ENCODE data around the gene RAP1A.

The RAP1A gene

DNA sequence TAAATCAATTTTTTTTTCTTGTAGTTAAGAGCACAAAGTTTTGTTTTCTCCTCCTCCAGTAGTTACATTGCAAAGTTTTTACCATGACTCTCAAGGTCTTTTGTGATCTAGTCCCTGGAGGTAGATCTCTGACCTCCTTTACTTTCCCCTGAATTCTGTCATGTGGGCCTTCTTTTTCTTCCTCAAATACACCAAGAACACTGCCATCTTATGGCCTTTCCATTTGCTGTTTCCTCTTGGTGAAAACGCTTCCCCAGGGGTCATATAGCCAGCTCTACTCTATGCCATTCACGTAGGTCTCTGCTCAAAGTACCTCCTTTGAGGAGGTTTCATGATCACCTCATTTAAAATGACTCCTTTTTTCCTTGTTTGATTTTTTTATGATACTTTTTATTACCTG lies 138.8 kb downstream of the RAP1A start:
- no peak overlapping the region for H3K4me2 ChIP-seq (ENCODE audit: low read length)
- H3K4me1 ChIP-seq (ENCODE audit: insufficient read depth, low read length, severe bottlenecking) = peaks cover 27% of the 10 kb centered on the region
- H3K27me3 ChIP-seq (ENCODE audit: insufficient read depth, low read length) = no peaks in the 10 kb centered on the region
- no peak overlapping the region for H3K27ac ChIP-seq (ENCODE audit: low read depth, low read length, poor library complexity, severe bottlenecking)
- H3K9ac ChIP-seq (ENCODE audit: low read length) = no peak overlapping the region
- H3K9me3 ChIP-seq (ENCODE audit: low read length) = no peaks in the 10 kb centered on the region
- H3K36me3 ChIP-seq (ENCODE audit: insufficient read depth, low read length) = peaks cover 60% of the 10 kb centered on the region
- no peak overlapping the region for H2AFZ ChIP-seq (ENCODE audit: low read length)
- no peaks in the 10 kb centered on the region for H4K20me1 ChIP-seq (ENCODE audit: insufficient read depth, low read length)
- peaks cover 15% of the 10 kb centered on the region for H3K79me2 ChIP-seq (ENCODE audit: insufficient read depth, low read length)
- no peak overlapping the region for H3K4me3 ChIP-seq (ENCODE audit: low read depth, low read length, poor library complexity, severe bottlenecking)
- TF ChIP-seq EZH2 (IDR thresholded peaks at IDR 0.05; ENCODE audit: borderline replicate concordance, low read length) = no peak
- TF ChIP-seq, protein P1, sequence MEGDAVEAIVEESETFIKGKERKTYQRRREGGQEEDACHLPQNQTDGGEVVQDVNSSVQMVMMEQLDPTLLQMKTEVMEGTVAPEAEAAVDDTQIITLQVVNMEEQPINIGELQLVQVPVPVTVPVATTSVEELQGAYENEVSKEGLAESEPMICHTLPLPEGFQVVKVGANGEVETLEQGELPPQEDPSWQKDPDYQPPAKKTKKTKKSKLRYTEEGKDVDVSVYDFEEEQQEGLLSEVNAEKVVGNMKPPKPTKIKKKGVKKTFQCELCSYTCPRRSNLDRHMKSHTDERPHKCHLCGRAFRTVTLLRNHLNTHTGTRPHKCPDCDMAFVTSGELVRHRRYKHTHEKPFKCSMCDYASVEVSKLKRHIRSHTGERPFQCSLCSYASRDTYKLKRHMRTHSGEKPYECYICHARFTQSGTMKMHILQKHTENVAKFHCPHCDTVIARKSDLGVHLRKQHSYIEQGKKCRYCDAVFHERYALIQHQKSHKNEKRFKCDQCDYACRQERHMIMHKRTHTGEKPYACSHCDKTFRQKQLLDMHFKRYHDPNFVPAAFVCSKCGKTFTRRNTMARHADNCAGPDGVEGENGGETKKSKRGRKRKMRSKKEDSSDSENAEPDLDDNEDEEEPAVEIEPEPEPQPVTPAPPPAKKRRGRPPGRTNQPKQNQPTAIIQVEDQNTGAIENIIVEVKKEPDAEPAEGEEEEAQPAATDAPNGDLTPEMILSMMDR (IDR thresholded peaks at IDR 0.05; ENCODE audit: low read length) = peak; percentile 18; the same call in 1 of the 2 replicates
- no peaks in the 10 kb centered on the region for H3K9me2 ChIP-seq (ENCODE audit: low read depth, low read length)
- H3F3A ChIP-seq (ENCODE audit: insufficient read depth, low read length) = no peaks in the 10 kb centered on the region

DNA sequence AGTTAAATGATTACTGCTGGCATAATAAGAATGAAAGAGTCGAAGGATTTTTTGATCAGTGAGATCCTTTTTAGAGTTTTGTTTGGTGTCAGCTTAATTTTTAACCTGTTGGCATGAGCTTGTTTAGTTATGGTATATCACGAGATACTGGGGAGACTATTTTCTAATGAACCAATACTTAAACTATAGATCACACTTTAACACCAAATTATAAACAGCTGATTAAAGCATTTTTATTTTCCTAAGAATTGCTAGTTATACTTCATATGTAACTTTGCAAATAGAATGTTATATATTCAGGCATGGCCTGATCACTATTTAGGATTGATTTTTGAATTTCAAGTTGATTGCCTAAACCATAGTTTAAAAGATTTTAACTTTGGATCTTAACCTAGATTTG lies 142.1 kb downstream of the RAP1A start:
- no peaks in the 10 kb centered on the region for H3F3A ChIP-seq (ENCODE audit: insufficient read depth, low read length)
- TF ChIP-seq, protein P1 (IDR thresholded peaks at IDR 0.05; ENCODE audit: low read length) = no peak
- TF ChIP-seq EZH2 (IDR thresholded peaks at IDR 0.05; ENCODE audit: borderline replicate concordance, low read length) = no peak
- no peak overlapping the region for H3K4me2 ChIP-seq (ENCODE audit: low read length)
- H3K4me3 ChIP-seq (ENCODE audit: low read depth, low read length, poor library complexity, severe bottlenecking) = no peak overlapping the region
- H3K4me1 ChIP-seq (ENCODE audit: insufficient read depth, low read length, severe bottlenecking) = peaks cover 13% of the 10 kb centered on the region
- H3K36me3 ChIP-seq (ENCODE audit: insufficient read depth, low read length) = peaks cover 94% of the 10 kb centered on the region
- no peaks in the 10 kb centered on the region for H3K27me3 ChIP-seq (ENCODE audit: insufficient read depth, low read length)
- no peak overlapping the region for H3K27ac ChIP-seq (ENCODE audit: low read depth, low read length, poor library complexity, severe bottlenecking)
- no peaks in the 10 kb centered on the region for H3K9me2 ChIP-seq (ENCODE audit: low read depth, low read length)
- peaks cover 10% of the 10 kb centered on the region for H3K79me2 ChIP-seq (ENCODE audit: insufficient read depth, low read length)
- no peaks in the 10 kb centered on the region for H3K9me3 ChIP-seq (ENCODE audit: low read length)
- H4K20me1 ChIP-seq (ENCODE audit: insufficient read depth, low read length) = no peaks in the 10 kb centered on the region
- no peak overlapping the region for H3K9ac ChIP-seq (ENCODE audit: low read length)
- H2AFZ ChIP-seq (ENCODE audit: low read length) = no peak overlapping the region

DNA sequence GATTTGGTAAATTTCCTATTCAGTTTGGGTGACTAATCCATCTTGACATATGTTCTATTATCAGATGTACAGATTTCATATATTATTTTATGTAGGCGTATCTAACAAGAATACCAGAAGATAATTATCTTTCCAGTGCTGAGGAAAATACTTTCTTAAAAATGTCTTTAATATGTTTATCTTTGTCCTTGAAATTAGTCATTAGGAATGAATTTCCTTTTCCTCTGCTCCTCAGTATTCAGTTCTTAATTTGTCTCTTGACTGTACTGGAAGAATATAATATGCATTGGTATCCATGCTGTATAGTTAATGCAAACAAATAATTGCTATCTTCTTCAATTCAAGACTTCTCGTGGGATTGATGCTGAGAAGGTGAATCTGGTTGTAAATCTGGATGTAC lies 142.7 kb downstream of the RAP1A start:
- no peak overlapping the region for H3K9ac ChIP-seq (ENCODE audit: low read length)
- no peaks in the 10 kb centered on the region for H3K27me3 ChIP-seq (ENCODE audit: insufficient read depth, low read length)
- H3K9me3 ChIP-seq (ENCODE audit: low read length) = no peaks in the 10 kb centered on the region
- H3F3A ChIP-seq (ENCODE audit: insufficient read depth, low read length) = no peaks in the 10 kb centered on the region
- no peaks in the 10 kb centered on the region for H4K20me1 ChIP-seq (ENCODE audit: insufficient read depth, low read length)
- H3K4me1 ChIP-seq (ENCODE audit: insufficient read depth, low read length, severe bottlenecking) = peaks cover 7% of the 10 kb centered on the region
- no peak overlapping the region for H3K27ac ChIP-seq (ENCODE audit: low read depth, low read length, poor library complexity, severe bottlenecking)
- TF ChIP-seq, protein P1 (IDR thresholded peaks at IDR 0.05; ENCODE audit: low read length) = no peak
- TF ChIP-seq EZH2 (IDR thresholded peaks at IDR 0.05; ENCODE audit: borderline replicate concordance, low read length) = no peak
- no peak overlapping the region for H3K4me2 ChIP-seq (ENCODE audit: low read length)
- H3K36me3 ChIP-seq (ENCODE audit: insufficient read depth, low read length) = peaks cover 93% of the 10 kb centered on the region
- no peak overlapping the region for H2AFZ ChIP-seq (ENCODE audit: low read length)
- no peaks in the 10 kb centered on the region for H3K9me2 ChIP-seq (ENCODE audit: low read depth, low read length)
- H3K79me2 ChIP-seq (ENCODE audit: insufficient read depth, low read length) = peaks cover 4% of the 10 kb centered on the region
- H3K4me3 ChIP-seq (ENCODE audit: low read depth, low read length, poor library complexity, severe bottlenecking) = no peak overlapping the region

Data from OCI-LY1 (cell line).